ENCODE results near the gene SERTM2.

DNA sequence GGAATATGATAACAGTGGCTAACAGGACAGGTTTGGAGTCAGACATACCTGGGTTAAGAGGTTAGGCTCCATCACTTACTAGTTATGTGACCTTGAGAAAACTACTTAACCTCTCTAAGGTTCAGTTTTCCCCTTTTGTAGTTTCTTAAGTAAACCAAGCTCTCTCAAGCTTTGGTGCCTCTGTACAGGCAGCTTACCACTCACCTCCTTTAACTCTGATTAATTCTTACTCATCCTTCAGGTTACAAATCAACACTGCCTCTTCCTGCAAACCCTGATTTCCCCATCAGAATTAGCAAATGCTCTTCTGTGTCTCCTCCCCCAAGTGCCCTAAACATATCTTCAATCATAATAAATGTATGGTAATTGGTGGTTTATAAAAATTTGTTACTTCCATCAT is 3.5 kb upstream of the SERTM2 start:
- TF ChIP-seq CTCF (conservative IDR thresholded peaks at IDR 0.05 in 1 of 2, IDR thresholded peaks at IDR 0.05 in 1 of 2; ENCODE audit: low read depth in 1 of 2, low read length in 2 of 2) (no peak), EZH2 (IDR thresholded peaks at IDR 0.05; ENCODE audit: low read length, missing control alignments) (no peak)
